GM18499 (cell line): Measurements from ENCODE around the gene ENPP7.

ENCODE experiments used
- ATAC-seq: cut with Tn5 transposase; IDR thresholded peaks from one replicate; pipeline ENCODE4 v1.9.1; 2021; ENCODE audit warnings: moderate number of reproducible peaks; ENCODE audit not compliant: insufficient read depth, unreplicated experiment

The ENPP7 gene

GRCh38 chr17:79730769-79731483 lies at the start of gene ENPP7:
Gene ENPP7, plus strand, starts transcription at chr17:79730943. Its CDS starts 197 bp downstream, at chr17:79731140.
- ATAC-seq = no peak

GRCh38 chr17:79681101-79681621 lies 49.6 kb upstream of the ENPP7 start:
- ATAC-seq = no peak

GRCh38 chr17:79681628-79682261 lies 49.0 kb upstream of the ENPP7 start:
- no peak for ATAC-seq

DNA sequence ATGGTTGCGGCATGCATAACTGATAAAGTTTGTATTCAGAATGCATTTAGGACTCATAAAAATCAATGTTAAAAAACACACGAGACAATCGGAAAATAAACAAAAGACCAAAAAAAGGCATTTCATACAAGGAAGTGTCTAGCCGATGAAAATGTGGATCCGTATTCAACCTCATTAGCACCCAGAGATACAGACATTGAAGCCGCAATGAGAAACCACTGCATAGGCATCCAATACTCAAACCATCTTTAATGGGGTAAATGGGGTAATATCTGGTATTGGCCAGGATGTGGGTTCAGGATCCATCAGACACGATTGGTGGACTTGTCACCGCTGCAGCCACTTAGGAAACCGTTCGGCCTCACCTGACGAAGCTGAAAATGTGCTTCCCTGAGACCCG lies 47.4 kb upstream of the ENPP7 start:
- ATAC-seq = no peak

GRCh38 chr17:79684132-79684985 lies 46.4 kb upstream of the ENPP7 start:
- no peak for ATAC-seq

DNA sequence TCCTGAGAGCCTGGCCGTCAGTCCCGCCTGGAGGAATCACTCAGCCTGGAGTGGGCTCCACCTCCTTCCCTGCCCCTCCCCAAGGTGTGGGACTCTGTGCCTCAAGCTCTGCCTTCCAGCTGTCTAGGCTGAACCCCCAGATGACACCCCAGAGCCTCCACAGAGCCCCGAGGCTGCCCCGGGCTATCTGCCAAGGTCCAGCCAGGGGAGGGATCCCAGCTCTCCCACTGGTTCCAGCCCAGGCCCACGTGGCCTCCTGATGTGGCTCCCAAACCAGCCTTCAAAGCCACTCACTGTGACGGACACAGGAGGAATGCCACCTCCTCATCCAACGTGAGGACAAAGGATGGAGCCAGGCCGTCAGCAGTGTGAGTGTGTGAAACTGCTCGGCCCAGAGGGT lies 45.6 kb upstream of the ENPP7 start:
- no peak for ATAC-seq

- no peak for ATAC-seq
Measured at GRCh38 chr17:79686476-79686875, 44.3 kb upstream of the ENPP7 start.

DNA sequence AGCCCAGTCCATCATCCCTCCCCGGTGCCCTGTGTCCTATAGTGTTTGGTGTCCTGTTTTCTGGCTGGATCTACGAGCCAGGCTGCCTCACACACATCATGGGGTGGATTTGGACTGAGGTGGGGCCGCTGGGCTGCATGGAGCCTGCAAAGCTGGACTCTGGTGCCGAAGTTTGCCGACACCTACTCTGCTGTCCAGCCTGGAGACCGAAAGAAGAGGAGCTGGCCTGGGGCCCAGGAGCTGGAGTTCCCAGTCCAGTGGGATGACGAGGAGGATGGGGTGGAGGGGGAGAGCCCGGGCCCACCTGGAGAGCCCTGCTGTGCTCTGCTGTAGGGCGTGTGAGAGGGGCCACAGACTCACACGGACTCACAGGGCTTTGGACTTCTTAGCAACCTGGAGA lies 40.3 kb upstream of the ENPP7 start:
- no peak for ATAC-seq

- ATAC-seq = no peak
Measured at GRCh38 chr17:79690988-79691836, 39.5 kb upstream of the ENPP7 start.

DNA sequence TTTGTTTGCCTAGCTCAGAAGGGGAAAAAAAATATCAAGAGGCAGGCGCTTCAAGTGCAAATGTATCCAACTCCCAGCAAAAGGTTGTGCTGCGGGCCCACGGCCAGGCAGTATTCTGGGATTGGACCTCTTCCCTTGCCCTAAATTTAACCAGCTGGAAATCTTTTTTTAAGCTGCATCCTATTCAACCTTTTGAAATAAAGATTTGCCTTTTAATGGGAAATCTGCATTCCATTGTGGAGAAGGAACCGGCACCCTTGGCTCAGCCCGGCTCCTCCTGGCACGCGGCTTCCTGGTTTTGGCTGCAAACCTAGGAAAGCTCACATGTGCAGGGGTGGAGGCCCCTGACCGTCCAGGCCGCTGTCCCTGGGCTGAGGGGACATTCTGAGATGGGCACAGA lies 38.8 kb upstream of the ENPP7 start:
- ATAC-seq = no peak

GRCh38 chr17:79693419-79693818 lies 37.3 kb upstream of the ENPP7 start:
- ATAC-seq = no peak

GRCh38 chr17:79695293-79695790 lies 35.4 kb upstream of the ENPP7 start:
- no peak for ATAC-seq

- no peak for ATAC-seq
Measured at GRCh38 chr17:79695797-79696609, 34.7 kb upstream of the ENPP7 start.

- no peak for ATAC-seq
Measured at GRCh38 chr17:79696610-79696982, 34.1 kb upstream of the ENPP7 start.

DNA sequence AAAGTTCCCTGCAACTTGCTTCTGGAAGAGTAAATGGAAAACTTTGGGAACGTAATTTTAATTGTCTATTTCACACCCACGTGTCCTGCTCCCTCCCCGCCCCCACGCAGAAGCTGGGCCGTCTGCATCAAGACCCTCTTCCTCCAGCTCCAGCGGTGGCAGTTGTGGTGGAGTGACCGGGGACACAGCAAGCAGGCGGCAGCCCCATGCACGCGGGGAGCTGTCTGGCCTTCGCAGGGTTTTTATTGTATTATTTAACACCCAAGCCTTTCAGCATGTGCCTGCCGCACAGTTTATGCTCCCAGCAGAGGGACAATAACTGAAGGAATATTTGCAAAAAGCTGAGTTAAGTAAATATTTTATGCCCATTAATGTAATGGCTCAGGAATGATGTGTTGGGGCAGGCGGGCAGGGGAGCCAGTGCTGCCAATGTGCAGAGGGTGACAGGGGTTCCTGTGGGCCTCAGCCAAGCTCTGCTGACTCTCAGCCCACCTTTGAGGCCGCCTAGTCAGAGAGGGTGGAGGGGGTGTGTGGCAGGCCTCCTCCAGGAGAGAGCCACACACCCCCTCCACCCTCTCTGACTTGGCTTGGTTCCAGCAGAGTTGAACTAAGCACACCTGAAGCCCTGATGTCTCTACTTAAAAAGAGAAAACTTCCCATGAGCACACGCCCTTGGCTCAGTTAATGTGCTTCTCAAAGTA lies 32.4 kb upstream of the ENPP7 start:
- ATAC-seq = no peak

- no peak for ATAC-seq
Measured at GRCh38 chr17:79699386-79700036, 31.2 kb upstream of the ENPP7 start.

GRCh38 chr17:79700592-79700991 lies 30.2 kb upstream of the ENPP7 start:
- no peak for ATAC-seq

DNA sequence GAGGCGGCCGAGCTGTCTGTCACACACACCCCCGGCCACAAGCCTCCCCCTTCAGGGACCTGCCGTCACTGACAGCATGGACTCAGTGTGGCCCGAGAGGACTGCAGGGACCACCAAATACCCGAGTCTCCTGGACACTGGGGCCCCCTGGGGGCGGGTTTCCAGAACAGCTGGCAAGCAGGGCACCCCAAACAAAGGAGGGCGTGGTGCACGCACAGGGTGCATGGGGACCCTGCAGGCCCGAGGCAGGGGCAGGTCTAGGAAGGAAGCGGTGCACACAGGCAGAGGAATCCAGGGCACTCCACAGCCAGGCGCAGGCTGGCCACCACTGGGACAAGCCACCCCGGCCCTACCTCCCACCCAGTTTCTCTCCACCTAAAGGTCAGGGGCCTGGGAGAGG lies 28.7 kb upstream of the ENPP7 start:
- ATAC-seq = no peak
